Smooth muscle cell of the coronary artery (primary cell): ENCODE measurements around the gene SLC26A3. TPM values are rescaled to one million over a fixed set of nuclear protein-coding genes. Genes with fewer than 3 reads are reported as not detected.

ENCODE experiments used
- total RNA-seq: library from RNA; depleted of rRNA; stranded (reverse); fragments of >200 nt; gene quantifications from 2 replicates; pipeline ENCODE4 v1.2.3, GENCODE V29; 2014; ENCODE audit warnings: low replicate concordance

Gene SLC26A3
- not detected in 2 replicates for total RNA-seq

DNA sequence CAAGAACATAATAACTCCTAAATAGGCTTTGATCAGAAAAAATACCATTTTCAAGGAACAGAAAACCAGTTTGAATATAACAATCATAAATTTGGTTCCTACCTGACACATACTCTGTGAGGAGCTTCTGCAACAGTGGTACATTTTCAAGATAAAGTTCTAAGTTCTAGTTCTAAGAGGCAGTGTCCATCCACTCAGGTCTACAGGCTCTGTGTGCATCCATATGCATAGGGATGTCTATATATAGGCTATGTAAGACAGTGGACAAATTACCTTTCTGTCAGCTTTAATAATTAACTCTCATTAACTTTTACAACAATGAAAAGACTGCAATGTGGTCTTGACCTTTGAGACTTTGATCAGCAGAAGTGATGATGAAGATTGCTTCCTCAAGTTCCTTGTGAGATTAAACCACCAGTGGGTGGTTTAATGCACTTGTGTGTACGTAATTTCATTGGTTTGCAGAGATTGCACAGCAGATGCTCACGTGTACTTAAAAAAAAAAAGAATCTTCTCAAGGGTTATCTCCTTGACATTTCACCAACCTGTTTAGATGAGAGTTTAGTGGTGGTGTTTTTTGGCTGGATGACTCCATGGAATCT lies at the start of gene SLC26A3:
SLC26A3 (minus strand) TSS at position 215 of the 602 bp plus-strand sequence. CDS start 8,714 bp downstream, outside the sequence.

DNA sequence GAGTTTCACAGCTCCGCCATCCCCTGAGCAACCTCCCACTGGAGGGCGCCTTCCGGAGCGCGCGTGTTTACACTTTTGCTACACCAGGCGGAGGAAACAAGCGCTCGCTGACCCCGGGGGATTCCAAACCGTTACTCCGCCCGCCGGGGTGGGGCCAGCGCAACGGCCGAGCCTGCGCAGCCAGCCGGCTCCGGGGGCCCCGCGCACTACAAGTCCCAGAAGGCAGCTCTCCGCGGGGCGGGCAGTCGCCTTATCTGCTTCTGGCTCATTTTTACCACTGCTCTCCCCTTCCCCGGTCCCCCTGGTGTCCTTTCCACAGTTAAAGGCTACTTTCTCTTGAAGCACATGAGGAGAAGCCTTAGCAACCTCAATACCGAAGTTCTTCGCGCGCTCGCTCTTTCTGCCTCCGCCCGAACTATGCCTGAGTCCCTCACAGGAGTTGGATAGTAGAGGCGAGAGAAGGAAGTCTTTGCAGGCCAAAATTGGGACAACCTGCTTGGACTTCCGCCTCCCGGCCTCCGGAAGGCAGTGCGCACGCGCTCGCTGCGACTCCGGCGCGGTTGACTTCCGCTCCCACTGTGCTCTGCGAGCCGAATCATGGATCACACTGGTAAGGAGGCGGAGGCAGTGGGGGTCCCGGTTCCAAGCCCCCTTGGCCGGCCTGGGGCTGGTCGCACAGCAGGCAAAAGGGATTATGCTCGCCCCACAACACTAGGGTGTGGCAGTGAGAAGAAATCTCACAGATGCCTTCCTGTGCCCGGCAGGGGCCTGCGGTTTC lies 59.3 kb downstream of the SLC26A3 start, which contains the start of gene CBLL1:
CBLL1 (plus strand) TSS at position 576 of the 778 bp plus-strand sequence; CDS start at position 598, 22 bp downstream.

Other genes starting within 250 kb of the SLC26A3 start
- gene COG5, start 239.3 kb downstream of the SLC26A3 start, total RNA-seq: 29.3 and 39.2 TPM in 2 replicates
- gene DUS4L, start 239.3 kb downstream of the SLC26A3 start, total RNA-seq: 3.0 and 4.2 TPM in 2 replicates
- 41.8 and 64.4 TPM in 2 replicates for gene BCAP29, start 223.0 kb downstream of the SLC26A3 start, total RNA-seq
- 0.23 and 0.68 TPM in 2 replicates for gene SLC26A4, start 142.4 kb downstream of the SLC26A3 start, total RNA-seq
- gene CBLL1, start 59.1 kb downstream of the SLC26A3 start, total RNA-seq: 8.0 and 9.2 TPM in 2 replicates
- gene DLD, start 88.0 kb upstream of the SLC26A3 start, total RNA-seq: 26.7 and 42.0 TPM in 2 replicates
- gene LAMB1, start 199.9 kb upstream of the SLC26A3 start, total RNA-seq: 535 and 632 TPM in 2 replicates